ENCODE measurements around the gene NUCKS1. TPM values are rescaled to one million over a fixed set of nuclear protein-coding genes. Genes with fewer than 3 reads are reported as not detected.

The NUCKS1 gene
- total RNA-seq, 1 donor from 2014 or later = 203 TPM

GRCh38 chr1:205700865-205701401, 49.0 kb downstream of the NUCKS1 start:
- no peak for TF ChIP-seq CTCF (IDR thresholded peaks at IDR 0.05)
- Mint-ChIP-seq H3K9me3 (ENCODE audit: low read depth) (no peaks in the 10 kb centered on the region), H3K4me3 (ENCODE audit: unreplicated experiment) (no peak overlapping the region), H3K27me3 (ENCODE audit: low read depth) (no peaks in the 10 kb centered on the region), H3K36me3 (ENCODE audit: low read depth) (peaks cover 10% of the 10 kb centered on the region), H3K4me1 (ENCODE audit: low read depth) (peaks cover 21% of the 10 kb centered on the region), H3K27ac (ENCODE audit: unreplicated experiment) (peak overlapping the region; percentile 42)
- DNase-seq (ENCODE audit: low spot score) = no peak

GRCh38 chr1:205699416-205699815, 50.6 kb downstream of the NUCKS1 start:
- no peaks in the 10 kb centered on the region for H3K9me3 Mint-ChIP-seq (ENCODE audit: low read depth)
- no peak overlapping the region for H3K4me3 Mint-ChIP-seq (ENCODE audit: unreplicated experiment)
- TF ChIP-seq CTCF (IDR thresholded peaks at IDR 0.05) = no peak
- no peaks in the 10 kb centered on the region for H3K27me3 Mint-ChIP-seq (ENCODE audit: low read depth)
- no peak overlapping the region for H3K27ac Mint-ChIP-seq (ENCODE audit: unreplicated experiment)
- DNase-seq (ENCODE audit: low spot score) = no peak
- H3K4me1 Mint-ChIP-seq (ENCODE audit: low read depth) = peaks cover 15% of the 10 kb centered on the region
- H3K36me3 Mint-ChIP-seq (ENCODE audit: low read depth) = peaks cover 4% of the 10 kb centered on the region

GRCh38 chr1:205698921-205699320, 51.1 kb downstream of the NUCKS1 start:
- Mint-ChIP-seq H3K36me3 (ENCODE audit: low read depth) (peaks cover 4% of the 10 kb centered on the region), H3K4me1 (ENCODE audit: low read depth) (peaks cover 15% of the 10 kb centered on the region), H3K27me3 (ENCODE audit: low read depth) (no peaks in the 10 kb centered on the region), H3K9me3 (ENCODE audit: low read depth) (no peaks in the 10 kb centered on the region), H3K27ac (ENCODE audit: unreplicated experiment) (no peak overlapping the region), H3K4me3 (ENCODE audit: unreplicated experiment) (no peak overlapping the region)
- TF ChIP-seq CTCF (IDR thresholded peaks at IDR 0.05) = no peak
- no peak for DNase-seq (ENCODE audit: low spot score)

- Mint-ChIP-seq H3K36me3 (ENCODE audit: low read depth) (no peaks in the 10 kb centered on the region), H3K9me3 (ENCODE audit: low read depth) (no peaks in the 10 kb centered on the region), H3K4me1 (ENCODE audit: low read depth) (no peaks in the 10 kb centered on the region), H3K27me3 (ENCODE audit: low read depth) (no peaks in the 10 kb centered on the region), H3K4me3 (ENCODE audit: unreplicated experiment) (no peak overlapping the region), H3K27ac (ENCODE audit: unreplicated experiment) (peak overlapping the region; percentile 27)
- no peak for TF ChIP-seq CTCF (IDR thresholded peaks at IDR 0.05)
- DNase-seq (ENCODE audit: low spot score) = peak; percentile 34
Observed at GRCh38 chr1:205693421-205693991, 56.5 kb downstream of the NUCKS1 start.

- H3K9me3 Mint-ChIP-seq (ENCODE audit: low read depth) = no peaks in the 10 kb centered on the region
- peak; percentile 36 for DNase-seq (ENCODE audit: low spot score)
- no peak overlapping the region for H3K27ac Mint-ChIP-seq (ENCODE audit: unreplicated experiment)
- H3K4me1 Mint-ChIP-seq (ENCODE audit: low read depth) = no peaks in the 10 kb centered on the region
- no peaks in the 10 kb centered on the region for H3K27me3 Mint-ChIP-seq (ENCODE audit: low read depth)
- H3K4me3 Mint-ChIP-seq (ENCODE audit: unreplicated experiment) = no peak overlapping the region
- TF ChIP-seq CTCF (IDR thresholded peaks at IDR 0.05) = no peak
- H3K36me3 Mint-ChIP-seq (ENCODE audit: low read depth) = no peaks in the 10 kb centered on the region
Observed at GRCh38 chr1:205692423-205692822, 57.6 kb downstream of the NUCKS1 start.

Data from chondrocyte (in vitro differentiated cells).